ENCODE data around the gene CFAP161. TPM values are rescaled to one million over a fixed set of nuclear protein-coding genes. Genes with fewer than 3 reads are reported as not detected.

Gene CFAP161
- total and polyA plus RNA-seq, 9 of the 15 experiments (the other 6 are each of a cell fraction or from before 2014, with no cell fraction given): 25.8 to 83.3 (median 75.6) TPM

DNA sequence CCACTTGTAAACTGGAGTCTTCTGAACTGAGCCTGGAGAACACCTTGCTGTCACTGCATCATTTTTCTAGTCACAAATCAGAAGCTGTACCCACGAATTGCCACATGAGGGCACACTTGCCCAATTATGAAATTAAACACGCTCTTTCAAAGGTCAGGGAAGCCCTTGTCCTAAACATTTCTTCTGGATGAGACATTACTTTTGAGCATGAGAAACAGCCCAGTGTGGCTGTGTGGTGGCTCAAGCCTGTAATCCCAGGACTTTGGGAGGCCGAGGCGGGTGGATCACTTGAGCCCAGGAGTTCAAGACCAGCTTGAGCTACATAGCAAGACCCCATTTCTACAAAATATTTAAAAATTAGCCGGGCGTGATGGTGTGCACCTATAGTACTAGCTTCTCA lies 27.5 kb upstream of the CFAP161 start (continued):
- no peak for TF ChIP-seq MXD1 (CRISPR knock-in tag; IDR thresholded peaks at IDR 0.05; ENCODE audit: borderline replicate concordance, poor library complexity, severe bottlenecking)
- no peak for TF ChIP-seq SMAD3 (CRISPR knock-in tag; conservative IDR thresholded peaks at IDR 0.05)
- peak; percentile 44; the same call in 1 of the 2 replicates for TF ChIP-seq ZNF24 (IDR thresholded peaks at IDR 0.05)
- no peak for TF ChIP-seq ZNF121 (CRISPR knock-in tag; conservative IDR thresholded peaks at IDR 0.05)
- TF ChIP-seq, protein P1, sequence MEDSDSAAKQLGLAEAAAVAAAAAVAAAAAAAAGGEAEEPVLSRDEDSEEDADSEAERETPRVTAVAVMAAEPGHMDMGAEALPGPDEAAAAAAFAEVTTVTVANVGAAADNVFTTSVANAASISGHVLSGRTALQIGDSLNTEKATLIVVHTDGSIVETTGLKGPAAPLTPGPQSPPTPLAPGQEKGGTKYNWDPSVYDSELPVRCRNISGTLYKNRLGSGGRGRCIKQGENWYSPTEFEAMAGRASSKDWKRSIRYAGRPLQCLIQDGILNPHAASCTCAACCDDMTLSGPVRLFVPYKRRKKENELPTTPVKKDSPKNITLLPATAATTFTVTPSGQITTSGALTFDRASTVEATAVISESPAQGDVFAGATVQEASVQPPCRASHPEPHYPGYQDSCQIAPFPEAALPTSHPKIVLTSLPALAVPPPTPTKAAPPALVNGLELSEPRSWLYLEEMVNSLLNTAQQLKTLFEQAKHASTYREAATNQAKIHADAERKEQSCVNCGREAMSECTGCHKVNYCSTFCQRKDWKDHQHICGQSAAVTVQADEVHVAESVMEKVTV (CRISPR knock-in tag; IDR thresholded peaks at IDR 0.05): 0 out of 2 replicates have a peak, but pooled peaks have one; percentile 24
- 0 out of 2 replicates have a peak, but pooled peaks have one; percentile 14 for TF ChIP-seq L3MBTL2 (IDR thresholded peaks at IDR 0.05)
- no peak for TF ChIP-seq ID3 (CRISPR knock-in tag; IDR thresholded peaks at IDR 0.05)
- peak; percentile 90 for TF ChIP-seq ID3 (tag; IDR thresholded peaks at IDR 0.05)
